HepG2 (cell line): ENCODE results near the gene PIH1D2. TPM values are rescaled to one million over a fixed set of nuclear protein-coding genes. Genes with fewer than 3 reads are reported as not detected.

ENCODE experiments used
- ATAC-seq: fragments of 200-7000 bp; cut with Tn5 transposase; 3 replicates; pipeline ENCODE4 v1.9.1; 2020; ENCODE audit warnings: mild to moderate bottlenecking, moderate library complexity
- BruUV-seq: library from RNA; stranded (reverse); fragments of 400-500 nt; replicated peaks from 2 replicates; lab custom pipeline; 2021; lab: Mats Ljungman, UMichigan
- CTCF ChIA-PET: fragments of 300-600 bp; formaldehyde crosslinking; extraction: SDS; loops from one replicate; lab custom pipeline; 2021; ENCODE audit warnings: low total read pairs, inconsistent platforms, low intra/inter-chr PET ratio; lab: Yijun Ruan, JAX
- POLR2A ChIA-PET: fragments of 350-600 bp; sonication (Branson Sonifier 250); formaldehyde crosslinking; loops from one replicate; lab custom pipeline; 2020; ENCODE audit warnings: antibody characterized with exemption, inconsistent platforms; lab: Yijun Ruan, JAX
- DNase-seq: peaks from one replicate; pipeline ENCODE4 v3.0.0-alpha.2; 2015; ENCODE audit warnings: low spot score
- FAIRE-seq: peaks from 3 replicates; lab custom pipeline; 2011; peaks lifted over from hg19 to GRCh38; lab: Jason Lieb, UNC
- H2AFZ ChIP-seq: one replicate; pipeline ENCODE4 v1.6.1; 2011; ENCODE audit warnings: low read length, inconsistent platforms
- H3K27ac ChIP-seq: fragments of 300-600 bp; 3 replicates; pipeline ENCODE4 v1.8.0; 2011; ENCODE audit warnings: mixed run types, mild to moderate bottlenecking, mixed read lengths, low read length, inconsistent platforms; ENCODE audit not compliant: insufficient read depth; ENCODE audit errors: extremely low read length
- H3K27me3 ChIP-seq, 2 experiments: fragments of 200-600 bp in 1 of 2; 2 replicates in 1 of 2; 3 replicates in 1 of 2; pipeline versions ENCODE4 v1.6.0 to v1.8.0; 2011; ENCODE audit warnings: low read length in 2 of 2, mild to moderate bottlenecking in 2 of 2, moderate library complexity in 2 of 2, inconsistent platforms in 1 of 2; ENCODE audit not compliant: insufficient read depth in 2 of 2, control insufficient read depth in 1 of 2
- H3K36me3 ChIP-seq, 2 experiments: fragments of 200-600 bp in 1 of 2; replicated peaks in 1 of 2; 2 replicates in 1 of 2; 3 replicates in 1 of 2; pipeline versions ENCODE4 v1.5.1 to v1.8.0; 2011; ENCODE audit warnings: low read length in 2 of 2, inconsistent platforms in 1 of 2; ENCODE audit not compliant: insufficient read depth in 2 of 2, control insufficient read depth in 1 of 2
- H3K4me1 ChIP-seq: 2 replicates; pipeline ENCODE4 v1.5.1; 2012; ENCODE audit warnings: low read length, inconsistent platforms; ENCODE audit not compliant: insufficient read depth
- H3K4me2 ChIP-seq: 2 replicates; pipeline ENCODE4 v1.6.0; 2011; ENCODE audit warnings: low read depth, low read length, inconsistent platforms
- H3K4me3 ChIP-seq, 3 experiments: fragments of 200-600 bp in 1 of 3; sonication (generic), shearing (Covaris generic) in 1 of 3; replicated peaks in 1 of 3; 2 replicates each; pipeline ENCODE4 v1.5.1; 2011 to 2016; ENCODE audit warnings: low read length in 3 of 3, inconsistent platforms in 2 of 3, low read depth in 2 of 3, mild to moderate bottlenecking in 2 of 3, control low read depth in 1 of 3, mixed read lengths in 1 of 3; ENCODE audit not compliant: insufficient read depth in 1 of 3
- H3K79me2 ChIP-seq: one replicate; pipeline ENCODE4 v1.6.1; 2011; ENCODE audit warnings: low read length, inconsistent platforms; ENCODE audit not compliant: insufficient read depth
- H3K9ac ChIP-seq: 2 replicates; pipeline ENCODE4 v1.6.0; 2011; ENCODE audit warnings: mild to moderate bottlenecking, low read depth, low read length, inconsistent platforms; ENCODE audit not compliant: insufficient read depth
- H3K9me3 ChIP-seq: 2 replicates; pipeline ENCODE4 v1.5.1; 2012; ENCODE audit warnings: mild to moderate bottlenecking, low read length
- H4K20me1 ChIP-seq: 2 replicates; pipeline ENCODE4 v1.6.0; 2011; ENCODE audit warnings: inconsistent platforms, mild to moderate bottlenecking, low read length, moderate library complexity; ENCODE audit not compliant: insufficient read depth
- ARHGAP35 ChIP-seq: sonication (generic); formaldehyde crosslinking; IDR thresholded peaks from 2 replicates; pipeline ENCODE4 v1.9.0; 2022; ENCODE audit warnings: mild to moderate bottlenecking, inconsistent platforms, moderate library complexity, missing genetic modification reagents, borderline replicate concordance
- DR1 ChIP-seq: sonication (generic); formaldehyde crosslinking; IDR thresholded peaks from 2 replicates; pipeline ENCODE4 v1.8.0; 2021; ENCODE audit warnings: mild to moderate bottlenecking, missing genetic modification reagents, inconsistent platforms
- FLYWCH1 ChIP-seq: sonication (generic); formaldehyde crosslinking; IDR thresholded peaks from 2 replicates; pipeline ENCODE4 v1.8.1; 2023; ENCODE audit warnings: mild to moderate bottlenecking, missing genetic modification reagents
- FOXO1 ChIP-seq: sonication (generic); formaldehyde crosslinking; IDR thresholded peaks from 2 replicates; pipeline ENCODE4 v1.4.0; 2020; ENCODE audit warnings: missing genetic modification reagents
- GABPB1 ChIP-seq: IDR thresholded peaks from 2 replicates; pipeline ENCODE4 v1.6.1; 2016; ENCODE audit warnings: mild to moderate bottlenecking, missing genetic modification reagents, moderate library complexity, missing compliant biosample characterization
- IKZF4 ChIP-seq: sonication (generic); formaldehyde crosslinking; IDR thresholded peaks from 2 replicates; pipeline ENCODE4 v1.5.1; 2020; ENCODE audit warnings: borderline replicate concordance, mild to moderate bottlenecking, low read depth, missing genetic modification reagents; ENCODE audit errors: not compliant biosample characterization
- MAFF ChIP-seq: IDR thresholded peaks from 2 replicates; pipeline ENCODE4 v1.6.1; 2011; ENCODE audit warnings: low read depth, low read length, improper control_type of control experiment
- MAFK ChIP-seq, 2 experiments: IDR thresholded peaks in 1 of 2; conservative IDR thresholded peaks in 1 of 2; 2 replicates each; pipeline ENCODE4 v1.6.1; 2011; ENCODE audit warnings: improper control_type of control experiment in 2 of 2, low read length in 2 of 2
- MBNL3 ChIP-seq: fragments of 250-450 bp; sonication (Bioruptor Pico); conservative IDR thresholded peaks from 2 replicates; pipeline ENCODE4 v1.8.0; 2022; ENCODE audit warnings: mild to moderate bottlenecking, inconsistent platforms
- PRMT3 ChIP-seq: sonication (generic); formaldehyde crosslinking; IDR thresholded peaks from 2 replicates; pipeline ENCODE4 v1.8.1; 2022; ENCODE audit warnings: low read depth, mild to moderate bottlenecking, moderate library complexity, missing genetic modification reagents, borderline replicate concordance
- SIX1 ChIP-seq: sonication (generic); formaldehyde crosslinking; IDR thresholded peaks from 2 replicates; pipeline ENCODE4 v1.4.0; 2020; ENCODE audit warnings: missing genetic modification reagents, borderline replicate concordance
- SMARCC2 ChIP-seq: fragments of 450-650 bp; IDR thresholded peaks from 2 replicates; pipeline ENCODE4 v1.6.1; 2017; ENCODE audit warnings: antibody characterized with exemption, mild to moderate bottlenecking
- TRIM24 ChIP-seq: sonication (generic); formaldehyde crosslinking; IDR thresholded peaks from 2 replicates; pipeline ENCODE4 v1.8.0; 2022; ENCODE audit warnings: mild to moderate bottlenecking, missing genetic modification reagents
- ZKSCAN5 ChIP-seq: sonication (generic); formaldehyde crosslinking; IDR thresholded peaks from 2 replicates; pipeline ENCODE4 v1.5.1; 2020; ENCODE audit warnings: mild to moderate bottlenecking, missing genetic modification reagents
- ZNF160 ChIP-seq: sonication (generic); formaldehyde crosslinking; IDR thresholded peaks from 2 replicates; pipeline ENCODE4 v1.8.0; 2022; ENCODE audit warnings: mild to moderate bottlenecking, inconsistent platforms, missing genetic modification reagents
- ZNF30 ChIP-seq: sonication (generic); formaldehyde crosslinking; IDR thresholded peaks from 2 replicates; pipeline ENCODE4 v1.5.0; 2020; ENCODE audit warnings: mild to moderate bottlenecking, missing genetic modification reagents
- WGBS: methylation state at CpG from one replicate; pipeline ENCODE4 v1.1.6; 2017; ENCODE audit warnings: low lambda C conversion rate; 5-methylcytosine and 5-hydroxymethylcytosine counted together
- in situ Hi-C: cut with HindIII; loops from 2 replicates; pipeline ENCODE4 v1.10.0; 2017; ENCODE audit warnings: low pct_unique_long_range_greater_than_20kb; ENCODE audit not compliant: extremely low pct_ligation_motif_present
- intact Hi-C: fragments of 100-400 bp; cut with micrococcal nuclease; formaldehyde crosslinking; loops from one replicate; pipeline ENCODE4 v1.10.0; 2022; ENCODE audit not compliant: unreplicated experiment
- polyA plus RNA-seq, 8 experiments: library from polyadenylated mRNA; depleted of rRNA in 3 of 8; stranded (reverse) in 7 of 8; unstranded in 1 of 8; fragments of >200 nt; fragmentation: Illumina TruSeq in 4 of 8; extraction: Trizol in 4 of 8; gene quantifications; 2 replicates each; pipeline versions ENCODE4 v1.2.1 to v1.2.3, GENCODE V29; 2011 to 2016; ENCODE audit warnings: low read depth in 4 of 8, missing spikeins in 1 of 8, mixed read lengths in 1 of 8; ENCODE audit not compliant: insufficient read depth in 1 of 8
- total RNA-seq, 5 experiments: library from RNA; depleted of rRNA; stranded (reverse); fragments of >200 nt; fragmentation: Illumina TruSeq; extraction: Trizol; gene quantifications; 2 replicates each; pipeline ENCODE4 v1.2.3, GENCODE V29; 2016; ENCODE audit warnings: low read depth in 1 of 5
- TF ChIP-seq, protein P1 (sequence below): IDR thresholded peaks from 2 replicates; pipeline ENCODE4 v1.6.1; 2012; ENCODE audit warnings: inconsistent platforms
- TF ChIP-seq, protein P2 (sequence below): IDR thresholded peaks from 2 replicates; pipeline ENCODE4 v1.6.1; 2018; ENCODE audit warnings: missing genetic modification reagents

The PIH1D2 gene
- total and polyA plus RNA-seq, 2 of the 13 experiments (the other 11 are each of a cell fraction or from before 2014, with no cell fraction given) = 0.49 to 2.7 TPM

DNA sequence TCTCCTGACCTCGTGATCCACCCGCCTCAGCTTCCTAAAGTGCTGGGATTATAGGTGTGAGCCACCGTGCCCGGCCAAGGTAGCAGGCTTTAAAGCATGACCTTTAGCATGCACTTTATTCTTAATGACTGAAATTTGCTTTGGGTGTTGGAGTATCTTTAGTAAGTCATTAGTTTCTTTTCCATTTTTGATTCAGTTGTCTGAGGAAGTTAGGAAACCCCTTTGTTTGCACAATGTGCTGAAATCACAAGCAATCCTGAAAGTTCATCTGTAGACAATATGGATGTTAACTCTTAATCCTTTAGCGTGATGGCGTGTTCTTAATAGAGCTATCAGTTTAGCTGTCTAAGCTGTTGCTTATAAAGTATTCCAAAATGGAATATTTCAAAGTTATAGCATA is 29.6 kb upstream of the PIH1D2 start (continued):
- TF ChIP-seq DR1 (CRISPR knock-in tag) (no peak), ZNF160 (no peak), SIX1 (CRISPR knock-in tag) (no peak), GABPB1 (CRISPR knock-in tag) (no peak)
- TF ChIP-seq, protein P1, sequence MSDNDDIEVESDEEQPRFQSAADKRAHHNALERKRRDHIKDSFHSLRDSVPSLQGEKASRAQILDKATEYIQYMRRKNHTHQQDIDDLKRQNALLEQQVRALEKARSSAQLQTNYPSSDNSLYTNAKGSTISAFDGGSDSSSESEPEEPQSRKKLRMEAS = no peak
- TF ChIP-seq, protein P2, sequence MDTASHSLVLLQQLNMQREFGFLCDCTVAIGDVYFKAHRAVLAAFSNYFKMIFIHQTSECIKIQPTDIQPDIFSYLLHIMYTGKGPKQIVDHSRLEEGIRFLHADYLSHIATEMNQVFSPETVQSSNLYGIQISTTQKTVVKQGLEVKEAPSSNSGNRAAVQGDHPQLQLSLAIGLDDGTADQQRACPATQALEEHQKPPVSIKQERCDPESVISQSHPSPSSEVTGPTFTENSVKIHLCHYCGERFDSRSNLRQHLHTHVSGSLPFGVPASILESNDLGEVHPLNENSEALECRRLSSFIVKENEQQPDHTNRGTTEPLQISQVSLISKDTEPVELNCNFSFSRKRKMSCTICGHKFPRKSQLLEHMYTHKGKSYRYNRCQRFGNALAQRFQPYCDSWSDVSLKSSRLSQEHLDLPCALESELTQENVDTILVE = no peak

- Histone ChIP-seq H2AFZ (no peak overlapping the region), H3K9ac (no peak overlapping the region), H3K9me3 (no peaks in the 10 kb centered on the region), H3K36me3 (no peaks in the 10 kb centered on the region; a peak in 2 of 5 replicates)
- no peak for DNase-seq
- POLR2A ChIA-PET = interaction anchor here (1.0 kb wide), 1 partner anchor 13 kb away, joined by 3 read pairs; no protein-coding TSS in a partner anchor
- TF ChIP-seq MAFF (peak; percentile 64), ZNF30 (CRISPR knock-in tag) (no peak), SMARCC2 (no peak), ARHGAP35 (no peak), ZKSCAN5 (CRISPR knock-in tag) (no peak), FLYWCH1 (CRISPR knock-in tag) (no peak), MBNL3 (no peak), TRIM24 (no peak), IKZF4 (CRISPR knock-in tag) (no peak), PRMT3 (no peak), MAFK (conservative IDR thresholded peaks at IDR 0.05 in 1 of 2, IDR thresholded peaks at IDR 0.05 in 1 of 2; ENCODE audit: low read length in 2 of 2) (peak; percentile 54 to 71), FOXO1 (CRISPR knock-in tag) (no peak)
- TF ChIP-seq, protein P1 = no peak
- TF ChIP-seq, all 625 proteins: peak for 2
- Histone ChIP-seq H3K4me2 (no peak overlapping the region), H3K79me2 (no peaks in the 10 kb centered on the region), H4K20me1 (no peaks in the 10 kb centered on the region), H3K27me3 (no peaks in the 10 kb centered on the region), H3K4me1 (no peaks in the 10 kb centered on the region), H3K4me3 (no peak overlapping the region), H3K27ac (no peak overlapping the region)
- intact Hi-C loops (no loop called here), in situ Hi-C loops (no loop called here)
- ATAC-seq (no peak), FAIRE-seq (no peak)
- BruUV-seq = no TSS peak
- WGBS = 88% methylated on average over 2 of the region's 2 CpGs
- CTCF ChIA-PET = no interaction called here
Measured at GRCh38 chr11:112100462-112100861, 26.6 kb upstream of the PIH1D2 start.
